ENCODE measurements around the gene ZNF180.
"Not testable (repeated sequence)": the region's sequence is repeated elsewhere in the genome, so short reads cannot be mapped to it uniquely, and the experiment has no call there.

ZNF180 gene

DNA sequence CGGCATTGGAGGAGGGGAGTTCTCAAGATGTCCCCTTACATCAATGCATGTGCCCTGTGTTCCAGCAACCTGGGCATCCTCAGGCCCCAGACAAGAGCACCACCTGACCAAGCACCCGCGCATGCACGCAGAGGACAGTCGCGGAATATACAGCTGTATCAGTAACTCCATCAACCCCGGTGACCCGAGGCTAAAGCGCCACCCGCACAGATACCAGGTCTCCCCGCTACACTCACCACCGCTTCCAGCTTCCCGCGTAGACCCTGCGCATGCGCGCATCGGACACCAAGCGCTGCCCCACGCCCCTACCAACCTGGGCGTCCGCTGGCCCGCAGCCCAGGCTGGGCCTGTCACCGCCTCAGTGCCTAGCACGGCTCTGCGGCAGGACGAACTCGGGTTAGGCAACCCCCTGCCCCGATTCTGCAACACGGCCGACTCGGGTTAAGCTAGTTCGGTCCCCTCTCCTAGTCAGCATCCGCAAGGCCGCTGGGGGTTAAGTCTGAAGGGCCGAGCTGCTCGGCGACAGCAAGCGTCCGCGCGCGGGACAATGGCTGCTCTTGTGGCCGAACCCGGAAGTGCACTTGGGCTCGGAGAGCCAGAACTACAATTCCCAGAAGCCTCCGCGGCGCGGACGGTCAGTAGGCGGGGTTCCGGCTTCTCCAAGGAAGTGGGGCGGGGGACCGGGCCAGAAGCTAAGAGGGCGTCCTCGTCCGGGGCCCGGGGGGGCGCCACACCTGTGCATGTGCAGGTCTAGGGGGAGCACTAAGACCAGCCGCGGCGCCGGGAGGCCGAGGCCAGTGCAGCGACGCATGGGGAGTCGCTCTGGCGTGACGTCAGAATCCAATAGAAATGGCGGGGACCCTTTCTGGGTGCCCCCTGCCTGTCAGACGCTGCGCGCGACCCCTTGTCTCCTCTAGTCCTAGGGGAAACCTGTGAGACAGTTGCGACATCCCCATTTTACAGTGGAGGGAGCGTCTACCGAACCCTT lies at the start of gene ZNF180:
Gene ZNF180 (minus strand): TSS at position 561 of the 988 bp plus-strand sequence. CDS start 3,188 bp downstream, outside the sequence.
- DNase-seq = peak; percentile 96

GRCh38 chr19:44549507-44549906 lies 49.2 kb upstream of the ZNF180 start:
- no peak for DNase-seq

- DNase-seq = no peak
These were observed 48.4 kb upstream of the ZNF180 start for GRCh38 chr19:44548736-44549135.

DNA sequence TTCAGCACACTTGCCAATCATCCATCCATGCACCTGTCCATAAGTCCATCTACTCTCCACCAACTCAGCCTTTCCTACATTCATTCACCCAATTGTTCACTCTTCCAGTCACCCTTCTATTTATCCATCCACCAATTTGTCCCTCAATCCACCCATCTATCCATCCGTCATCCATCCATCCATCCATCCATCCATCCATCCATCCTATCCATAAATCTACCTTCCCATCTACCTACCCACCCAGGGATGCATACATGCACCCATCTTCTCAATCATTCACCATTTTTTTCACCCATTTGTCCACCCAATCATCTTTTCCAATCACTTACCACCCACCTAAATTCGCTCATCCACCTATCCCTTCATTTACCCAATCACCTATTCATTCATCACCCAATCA lies 43.7 kb upstream of the ZNF180 start:
- no peak for DNase-seq

GRCh38 chr19:44542671-44543070 lies 42.3 kb upstream of the ZNF180 start:
- DNase-seq = no peak

DNA sequence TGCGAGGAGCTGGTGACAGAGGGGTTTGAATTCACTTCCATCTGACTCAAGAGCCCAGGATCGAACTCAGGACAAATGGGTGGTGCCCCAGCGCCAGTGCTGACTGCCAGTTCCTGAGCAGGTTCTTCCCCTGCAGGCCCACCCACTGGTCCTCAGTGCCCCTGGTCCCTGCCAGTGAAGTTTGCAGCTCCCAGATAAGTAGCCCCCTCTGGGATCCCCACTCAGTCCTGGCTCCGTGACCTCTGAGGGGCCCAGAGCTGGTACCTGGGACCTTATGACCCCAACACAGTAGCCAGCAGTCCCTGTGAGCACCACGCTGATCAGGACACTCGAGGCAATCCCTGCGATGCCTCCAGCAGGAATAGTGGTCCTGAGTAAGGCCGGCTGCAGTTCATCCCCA lies 40.4 kb upstream of the ZNF180 start:
- DNase-seq = no peak

DNA sequence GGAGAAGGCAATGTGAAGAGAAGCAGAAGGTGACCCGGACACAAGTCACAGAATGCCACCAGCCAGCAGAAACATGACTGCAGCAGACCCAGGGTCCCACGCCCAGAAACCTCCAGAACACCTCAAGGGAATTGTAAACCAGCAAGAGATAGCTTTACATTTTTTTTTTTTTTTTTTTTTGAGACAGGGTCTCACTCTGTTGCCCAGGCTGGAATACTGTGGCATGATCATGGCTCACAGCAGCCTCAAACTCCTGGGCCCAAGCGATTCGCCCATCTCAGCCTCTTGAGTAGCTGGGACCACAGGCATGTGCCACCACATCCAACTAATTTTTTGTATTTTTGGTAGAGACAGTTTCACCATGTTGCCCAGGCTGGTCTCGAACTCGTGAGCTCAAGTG lies 39.7 kb upstream of the ZNF180 start:
- no peak for DNase-seq

GRCh38 chr19:44539236-44539826 lies 39.0 kb upstream of the ZNF180 start:
- no peak for DNase-seq

DNA sequence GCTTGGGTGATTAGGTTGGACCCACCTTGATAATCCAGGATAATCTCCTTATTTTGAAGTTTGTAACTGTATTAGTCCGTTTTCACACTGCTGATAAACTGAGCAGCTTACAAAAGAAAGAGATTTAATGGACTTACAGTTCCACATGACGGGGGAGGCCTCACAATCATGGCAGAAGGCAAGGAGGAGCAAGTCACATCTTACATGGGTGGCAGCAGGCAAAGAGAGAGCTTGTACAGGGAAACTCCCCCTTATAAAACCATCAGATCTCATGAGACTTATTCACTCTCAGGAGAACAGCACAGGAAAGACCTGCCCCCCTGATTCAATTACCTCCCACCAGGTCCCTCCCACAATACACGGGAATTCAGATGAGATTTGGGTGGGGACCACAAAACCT lies 35.0 kb upstream of the ZNF180 start:
- DNase-seq = not testable (repeated sequence)

DNA sequence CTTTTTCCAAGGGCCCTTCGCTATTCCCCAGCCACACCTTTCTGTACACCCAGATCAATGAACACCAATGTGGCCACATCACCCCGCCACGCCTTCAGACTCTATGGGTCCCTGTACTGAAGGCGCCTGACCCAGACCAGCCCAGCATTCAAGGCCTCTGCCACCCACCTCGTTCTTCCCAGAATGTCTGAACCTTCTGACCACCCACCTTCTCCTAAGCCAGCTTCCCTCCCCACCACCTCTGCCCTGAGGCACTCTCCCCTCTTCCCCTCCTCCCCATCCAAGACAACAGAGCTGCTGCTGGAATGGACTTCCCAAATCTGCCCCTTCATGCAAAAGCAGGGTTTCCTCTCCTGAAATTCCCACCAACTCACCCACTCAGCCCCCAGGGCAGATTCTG lies 32.5 kb upstream of the ZNF180 start:
- no peak for DNase-seq

DNA sequence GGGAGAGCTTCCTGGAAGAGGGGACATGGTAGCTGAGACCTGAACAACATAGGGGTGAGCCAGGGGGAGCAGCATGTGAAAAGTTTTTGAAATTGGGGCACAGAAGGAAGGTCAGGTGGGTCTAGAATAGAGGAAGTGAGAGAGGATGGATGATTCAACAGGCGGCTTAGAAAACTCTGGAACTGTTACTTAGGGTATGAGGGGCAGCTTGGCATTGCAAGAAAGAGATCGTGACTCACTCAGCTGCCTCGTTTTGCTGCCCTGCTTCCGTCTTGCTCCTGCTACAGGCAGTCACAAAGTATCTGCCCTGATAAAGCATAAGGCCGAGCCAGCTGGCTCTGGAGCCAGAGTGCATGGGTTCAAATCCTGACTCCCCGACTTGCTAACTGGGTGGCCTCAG lies 30.5 kb upstream of the ZNF180 start:
- DNase-seq = peak; percentile 23

GRCh38 chr19:44529536-44529935 lies 29.2 kb upstream of the ZNF180 start, which contains the start of gene CEACAM20:
Gene CEACAM20 (minus strand): TSS chr19:44529675. CDS start chr19:44529509, 166 bp downstream.
- DNase-seq = no peak

DNA sequence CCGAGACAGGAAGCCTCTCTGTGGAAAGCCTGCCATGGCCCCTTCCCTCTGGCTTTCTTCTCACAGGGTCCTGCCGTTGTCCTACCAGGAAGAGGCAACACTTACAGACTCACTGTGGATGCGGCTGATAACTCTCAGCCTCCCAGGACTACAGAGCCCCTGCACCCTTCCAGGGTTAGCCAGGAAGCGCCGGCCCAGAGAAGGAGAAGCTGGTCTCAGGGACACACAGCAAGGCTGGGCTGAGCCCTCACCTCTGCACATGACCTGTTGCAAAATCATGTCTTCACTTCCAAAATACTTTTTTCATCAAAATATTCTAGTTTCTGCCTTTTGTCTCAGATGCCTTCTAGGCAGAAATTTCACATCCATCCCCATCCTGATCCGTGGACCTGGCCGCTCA lies 27.2 kb upstream of the ZNF180 start:
- DNase-seq = no peak

GRCh38 chr19:44525721-44526430 lies 25.6 kb upstream of the ZNF180 start:
- no peak for DNase-seq

DNA sequence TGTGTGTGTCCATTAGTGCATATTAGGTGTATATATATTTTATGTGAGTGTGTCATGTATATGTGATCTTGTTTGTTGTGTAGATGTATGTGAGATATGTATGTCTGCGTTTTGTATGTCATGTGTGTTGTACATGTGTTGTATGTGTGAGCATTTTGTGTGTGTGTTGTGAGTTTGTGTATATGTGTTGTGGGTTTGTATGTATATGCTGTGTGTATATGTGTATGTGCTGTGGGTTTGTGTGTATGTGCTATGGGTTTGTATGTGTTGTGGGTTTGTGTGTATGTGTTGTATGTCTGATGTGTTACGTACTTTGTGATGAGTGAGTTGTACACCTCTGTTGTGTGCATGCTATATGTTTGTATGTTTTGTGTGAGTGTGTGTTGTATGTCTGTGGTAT lies 21.0 kb upstream of the ZNF180 start:
- no peak for DNase-seq

GRCh38 chr19:44517146-44517545 lies 16.8 kb upstream of the ZNF180 start:
- DNase-seq = no peak

- no peak for DNase-seq
These were observed 15.6 kb upstream of the ZNF180 start for GRCh38 chr19:44515907-44516306.

DNA sequence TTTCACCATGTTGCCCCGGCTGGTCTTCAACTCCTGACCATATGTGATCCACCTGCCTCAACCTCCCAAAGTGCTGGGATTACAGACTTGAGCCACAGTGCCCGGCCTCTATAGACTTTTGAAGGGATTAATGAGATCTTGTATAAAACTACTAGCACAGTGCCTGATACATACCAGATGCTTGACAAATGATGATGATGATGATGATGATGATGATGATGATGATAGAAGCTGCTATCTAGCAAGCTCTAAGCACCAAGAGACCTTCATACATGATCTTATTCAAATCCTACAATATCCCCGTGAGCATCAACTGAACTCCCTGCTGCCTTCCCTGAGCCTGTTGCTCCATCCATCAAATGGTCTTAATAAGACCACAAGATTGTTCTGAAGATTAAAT lies 14.7 kb upstream of the ZNF180 start:
- no peak for DNase-seq

GRCh38 chr19:44512326-44513298 lies 12.3 kb upstream of the ZNF180 start:
- DNase-seq = peak; percentile 38

DNA sequence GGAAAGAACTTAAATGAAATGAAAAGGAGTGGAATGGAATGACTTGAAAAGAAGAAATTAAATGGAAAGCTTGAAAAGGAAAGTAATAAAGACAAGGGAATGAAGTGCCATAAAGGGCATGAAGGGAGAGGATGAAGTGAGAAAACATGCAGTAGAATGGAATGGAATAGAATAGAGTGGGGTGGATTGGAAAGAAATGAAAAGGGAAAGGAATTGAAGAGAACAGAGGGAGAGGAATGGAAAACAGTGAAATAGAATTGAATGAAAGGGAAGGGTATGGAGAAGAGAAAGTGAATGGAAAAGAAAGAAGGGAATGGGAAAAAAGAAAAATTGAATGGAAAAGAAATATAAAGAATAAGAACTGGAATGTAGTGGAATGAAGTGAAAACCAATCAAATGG lies 9.2 kb upstream of the ZNF180 start:
- DNase-seq = no peak

DNA sequence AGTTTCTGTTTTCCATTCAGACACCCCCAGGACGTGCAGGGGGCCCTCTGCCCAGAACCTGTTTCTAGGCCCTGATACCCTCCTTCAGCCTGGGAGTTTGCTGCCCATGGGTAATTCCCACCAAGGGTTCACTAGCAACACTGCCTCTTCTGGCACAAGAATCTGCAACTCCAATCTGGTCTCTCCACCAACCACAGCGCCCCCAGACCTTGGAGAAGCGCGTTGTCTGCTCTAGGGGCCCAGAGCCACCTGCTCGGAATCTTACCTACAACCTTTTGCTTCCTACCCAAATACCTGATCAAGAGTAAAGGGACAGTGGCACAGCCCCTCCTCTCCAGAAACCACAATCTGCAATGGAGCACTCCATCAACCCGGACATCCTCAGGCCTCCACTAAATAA lies 763 bp downstream of the ZNF180 start:
- no peak for DNase-seq

DNA sequence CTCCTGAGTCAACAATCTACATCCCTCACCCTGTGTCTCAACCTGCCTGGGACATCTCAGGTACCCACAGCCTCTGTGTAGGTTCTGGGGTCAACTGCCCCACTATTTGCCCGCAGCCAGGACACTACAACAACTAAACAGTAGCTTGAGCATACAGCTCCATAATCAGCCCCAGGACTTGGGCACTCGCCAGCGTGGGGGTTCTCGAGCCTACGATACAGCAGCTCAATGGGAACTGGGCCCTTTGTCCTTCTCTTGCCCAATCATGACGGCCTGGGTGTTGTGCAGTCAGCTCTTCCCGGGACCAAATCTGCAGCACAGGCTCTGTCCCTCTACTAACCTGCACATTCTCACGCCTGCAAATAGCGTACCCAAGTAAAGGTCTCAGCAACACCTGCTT lies 1.3 kb downstream of the ZNF180 start:
- no peak for DNase-seq
